PC-3 (cell line): Measurements from ENCODE around the gene LHFPL2.

ENCODE experiments used
- EZH2 ChIP-seq: fragments of 300-600 bp; sonication (generic); IDR thresholded peaks from one replicate; pipeline ENCODE4 v1.6.1; 2017; ENCODE audit warnings: antibody characterized with exemption, mild to moderate bottlenecking, low read length; ENCODE audit not compliant: unreplicated experiment
- EZH2phosphoT487 ChIP-seq: fragments of 300-600 bp; sonication (generic); IDR thresholded peaks from 2 replicates; pipeline ENCODE4 v1.6.1; 2018; ENCODE audit warnings: mild to moderate bottlenecking, antibody characterized with exemption, low read length, borderline replicate concordance
- TF ChIP-seq, protein P1 (sequence below): fragments of 300-600 bp; sonication (generic); conservative IDR thresholded peaks from 2 replicates; pipeline ENCODE4 v1.5.1; 2017; ENCODE audit warnings: antibody characterized with exemption, low read depth, mild to moderate bottlenecking, low read length

DNA sequence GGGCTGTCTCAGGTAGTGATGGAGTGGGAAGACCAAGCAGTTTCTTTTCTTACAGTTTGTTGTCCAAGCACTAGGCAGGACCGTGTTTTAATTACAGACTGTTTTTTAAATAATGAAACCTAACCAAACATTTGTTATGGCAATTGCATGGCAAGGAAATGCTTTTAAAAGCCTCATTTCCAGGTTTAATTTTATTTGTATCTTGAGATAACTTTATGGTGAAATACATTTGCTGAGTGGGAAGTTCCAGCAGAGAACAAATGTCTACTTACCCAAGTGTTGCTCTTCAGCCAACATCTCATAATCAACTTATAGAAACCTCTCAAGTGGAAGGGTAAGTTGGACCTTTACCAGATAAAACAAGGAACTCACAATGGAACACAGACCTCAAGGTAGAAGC, 11.8 kb upstream of the LHFPL2 start:
- TF ChIP-seq EZH2phosphoT487 (no peak), EZH2 (no peak)
- TF ChIP-seq, protein P1, sequence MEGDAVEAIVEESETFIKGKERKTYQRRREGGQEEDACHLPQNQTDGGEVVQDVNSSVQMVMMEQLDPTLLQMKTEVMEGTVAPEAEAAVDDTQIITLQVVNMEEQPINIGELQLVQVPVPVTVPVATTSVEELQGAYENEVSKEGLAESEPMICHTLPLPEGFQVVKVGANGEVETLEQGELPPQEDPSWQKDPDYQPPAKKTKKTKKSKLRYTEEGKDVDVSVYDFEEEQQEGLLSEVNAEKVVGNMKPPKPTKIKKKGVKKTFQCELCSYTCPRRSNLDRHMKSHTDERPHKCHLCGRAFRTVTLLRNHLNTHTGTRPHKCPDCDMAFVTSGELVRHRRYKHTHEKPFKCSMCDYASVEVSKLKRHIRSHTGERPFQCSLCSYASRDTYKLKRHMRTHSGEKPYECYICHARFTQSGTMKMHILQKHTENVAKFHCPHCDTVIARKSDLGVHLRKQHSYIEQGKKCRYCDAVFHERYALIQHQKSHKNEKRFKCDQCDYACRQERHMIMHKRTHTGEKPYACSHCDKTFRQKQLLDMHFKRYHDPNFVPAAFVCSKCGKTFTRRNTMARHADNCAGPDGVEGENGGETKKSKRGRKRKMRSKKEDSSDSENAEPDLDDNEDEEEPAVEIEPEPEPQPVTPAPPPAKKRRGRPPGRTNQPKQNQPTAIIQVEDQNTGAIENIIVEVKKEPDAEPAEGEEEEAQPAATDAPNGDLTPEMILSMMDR: no peak
